ENCODE data around the gene ST6GAL2. TPM values are rescaled to one million over a fixed set of nuclear protein-coding genes. Genes with fewer than 3 reads are reported as not detected.

The ST6GAL2 gene
- polyA plus RNA-seq, 1 donor from 2014 or later = 22.1 TPM

DNA sequence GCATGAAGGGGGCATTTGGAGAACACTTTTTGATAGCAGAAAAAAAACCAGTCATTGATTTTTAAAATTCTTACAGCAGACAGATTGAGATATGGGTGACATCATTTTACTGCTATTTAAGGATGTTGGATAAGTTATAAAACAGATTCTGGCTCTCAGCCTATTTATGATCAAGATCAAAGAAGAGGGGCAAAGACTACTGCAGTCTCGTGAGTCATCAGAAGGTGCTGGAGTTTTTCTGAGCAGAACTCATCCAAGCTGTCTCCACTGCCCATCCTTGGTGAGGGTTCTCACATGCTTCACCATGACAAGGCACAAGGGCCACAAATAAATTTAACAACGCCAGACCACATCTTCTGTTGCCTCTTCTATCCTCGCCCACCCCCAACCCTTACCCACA, 58.8 kb downstream of the ST6GAL2 start:
- Histone ChIP-seq H3K4me2 (ENCODE audit: low read length) (no peak overlapping the region), H3K79me2 (replicated peaks; ENCODE audit: insufficient read depth, low read length) (no peaks in the 10 kb centered on the region), H2AFZ (ENCODE audit: low read depth, low read length) (no peak overlapping the region), H4K20me1 (ENCODE audit: insufficient read depth) (no peaks in the 10 kb centered on the region), H3K27me3 (ENCODE audit: insufficient read depth, low read depth, low read length) (no peaks in the 10 kb centered on the region), H3K36me3 (ENCODE audit: insufficient read depth, low read length) (peaks cover 15% of the 10 kb centered on the region), H3F3A (ENCODE audit: insufficient read depth, low read length, poor library complexity, severe bottlenecking) (no peaks in the 10 kb centered on the region), H3K27ac (ENCODE audit: low read length) (no peak overlapping the region), H3K9ac (ENCODE audit: low read length) (no peak overlapping the region), H3K4me3 (ENCODE audit: low read length) (no peak overlapping the region), H3K9me2 (ENCODE audit: insufficient read depth, low read length) (no peaks in the 10 kb centered on the region), H3K9me3 (ENCODE audit: low read length) (no peaks in the 10 kb centered on the region)
- TF ChIP-seq, protein P1, sequence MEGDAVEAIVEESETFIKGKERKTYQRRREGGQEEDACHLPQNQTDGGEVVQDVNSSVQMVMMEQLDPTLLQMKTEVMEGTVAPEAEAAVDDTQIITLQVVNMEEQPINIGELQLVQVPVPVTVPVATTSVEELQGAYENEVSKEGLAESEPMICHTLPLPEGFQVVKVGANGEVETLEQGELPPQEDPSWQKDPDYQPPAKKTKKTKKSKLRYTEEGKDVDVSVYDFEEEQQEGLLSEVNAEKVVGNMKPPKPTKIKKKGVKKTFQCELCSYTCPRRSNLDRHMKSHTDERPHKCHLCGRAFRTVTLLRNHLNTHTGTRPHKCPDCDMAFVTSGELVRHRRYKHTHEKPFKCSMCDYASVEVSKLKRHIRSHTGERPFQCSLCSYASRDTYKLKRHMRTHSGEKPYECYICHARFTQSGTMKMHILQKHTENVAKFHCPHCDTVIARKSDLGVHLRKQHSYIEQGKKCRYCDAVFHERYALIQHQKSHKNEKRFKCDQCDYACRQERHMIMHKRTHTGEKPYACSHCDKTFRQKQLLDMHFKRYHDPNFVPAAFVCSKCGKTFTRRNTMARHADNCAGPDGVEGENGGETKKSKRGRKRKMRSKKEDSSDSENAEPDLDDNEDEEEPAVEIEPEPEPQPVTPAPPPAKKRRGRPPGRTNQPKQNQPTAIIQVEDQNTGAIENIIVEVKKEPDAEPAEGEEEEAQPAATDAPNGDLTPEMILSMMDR (IDR thresholded peaks at IDR 0.05; ENCODE audit: poor library complexity, severe bottlenecking) = no peak
- TF ChIP-seq POLR2AphosphoS5 (IDR thresholded peaks at IDR 0.05) = no peak
- no peak for TF ChIP-seq TAF1 (IDR thresholded peaks at IDR 0.05; ENCODE audit: low read depth)
- no peak for TF ChIP-seq SMC3 (conservative IDR thresholded peaks at IDR 0.05; ENCODE audit: poor library complexity)
- TF ChIP-seq MXI1 (conservative IDR thresholded peaks at IDR 0.05; ENCODE audit: poor library complexity, severe bottlenecking) = no peak
- TF ChIP-seq EZH2 (IDR thresholded peaks at IDR 0.05; ENCODE audit: borderline replicate concordance, insufficient read depth, low read length, poor library complexity, severe bottlenecking) = no peak
- TF ChIP-seq EP300 (conservative IDR thresholded peaks at IDR 0.05; ENCODE audit: poor library complexity, severe bottlenecking) = no peak
- TF ChIP-seq RAD21 (conservative IDR thresholded peaks at IDR 0.05) = no peak

DNA sequence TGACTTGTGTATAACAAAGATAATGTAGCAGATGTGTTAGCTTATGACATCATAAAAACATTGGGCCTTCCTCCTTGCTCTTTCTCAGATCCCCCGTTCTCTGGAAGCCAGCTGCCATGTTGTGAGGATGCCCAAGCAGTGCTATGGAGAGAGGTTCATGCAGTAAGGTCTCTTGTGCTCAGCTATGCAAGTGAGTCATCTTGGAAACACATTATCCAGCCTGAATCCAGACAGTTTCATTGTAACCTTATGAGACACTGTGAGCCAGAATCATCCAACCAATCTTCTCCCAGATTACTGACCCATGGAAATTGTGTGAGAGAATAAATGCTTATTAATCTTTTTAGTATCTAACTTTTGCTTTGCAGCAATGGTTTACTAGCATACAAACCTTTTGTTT, 60.8 kb downstream of the ST6GAL2 start:
- Histone ChIP-seq H3K27ac (ENCODE audit: low read length) (no peak overlapping the region), H3K36me3 (ENCODE audit: insufficient read depth, low read length) (peaks cover 15% of the 10 kb centered on the region), H2AFZ (ENCODE audit: low read depth, low read length) (no peak overlapping the region), H3K4me2 (ENCODE audit: low read length) (no peak overlapping the region), H3F3A (ENCODE audit: insufficient read depth, low read length, poor library complexity, severe bottlenecking) (no peaks in the 10 kb centered on the region), H3K27me3 (ENCODE audit: insufficient read depth, low read depth, low read length) (no peaks in the 10 kb centered on the region), H3K9me2 (ENCODE audit: insufficient read depth, low read length) (no peaks in the 10 kb centered on the region), H3K4me3 (ENCODE audit: low read length) (no peak overlapping the region), H3K79me2 (replicated peaks; ENCODE audit: insufficient read depth, low read length) (no peaks in the 10 kb centered on the region), H4K20me1 (ENCODE audit: insufficient read depth) (no peaks in the 10 kb centered on the region), H3K9ac (ENCODE audit: low read length) (no peak overlapping the region), H3K9me3 (ENCODE audit: low read length) (no peaks in the 10 kb centered on the region)
- TF ChIP-seq EP300 (conservative IDR thresholded peaks at IDR 0.05; ENCODE audit: poor library complexity, severe bottlenecking) = no peak
- TF ChIP-seq POLR2AphosphoS5 (IDR thresholded peaks at IDR 0.05) = no peak
- no peak for TF ChIP-seq SMC3 (conservative IDR thresholded peaks at IDR 0.05; ENCODE audit: poor library complexity)
- TF ChIP-seq RAD21 (conservative IDR thresholded peaks at IDR 0.05) = no peak
- TF ChIP-seq, protein P1 (IDR thresholded peaks at IDR 0.05; ENCODE audit: poor library complexity, severe bottlenecking) = no peak
- TF ChIP-seq EZH2 (IDR thresholded peaks at IDR 0.05; ENCODE audit: borderline replicate concordance, insufficient read depth, low read length, poor library complexity, severe bottlenecking) = no peak
- TF ChIP-seq MXI1 (conservative IDR thresholded peaks at IDR 0.05; ENCODE audit: poor library complexity, severe bottlenecking) = no peak
- TF ChIP-seq TAF1 (IDR thresholded peaks at IDR 0.05; ENCODE audit: low read depth) = no peak
- TF ChIP-seq, protein P2, sequence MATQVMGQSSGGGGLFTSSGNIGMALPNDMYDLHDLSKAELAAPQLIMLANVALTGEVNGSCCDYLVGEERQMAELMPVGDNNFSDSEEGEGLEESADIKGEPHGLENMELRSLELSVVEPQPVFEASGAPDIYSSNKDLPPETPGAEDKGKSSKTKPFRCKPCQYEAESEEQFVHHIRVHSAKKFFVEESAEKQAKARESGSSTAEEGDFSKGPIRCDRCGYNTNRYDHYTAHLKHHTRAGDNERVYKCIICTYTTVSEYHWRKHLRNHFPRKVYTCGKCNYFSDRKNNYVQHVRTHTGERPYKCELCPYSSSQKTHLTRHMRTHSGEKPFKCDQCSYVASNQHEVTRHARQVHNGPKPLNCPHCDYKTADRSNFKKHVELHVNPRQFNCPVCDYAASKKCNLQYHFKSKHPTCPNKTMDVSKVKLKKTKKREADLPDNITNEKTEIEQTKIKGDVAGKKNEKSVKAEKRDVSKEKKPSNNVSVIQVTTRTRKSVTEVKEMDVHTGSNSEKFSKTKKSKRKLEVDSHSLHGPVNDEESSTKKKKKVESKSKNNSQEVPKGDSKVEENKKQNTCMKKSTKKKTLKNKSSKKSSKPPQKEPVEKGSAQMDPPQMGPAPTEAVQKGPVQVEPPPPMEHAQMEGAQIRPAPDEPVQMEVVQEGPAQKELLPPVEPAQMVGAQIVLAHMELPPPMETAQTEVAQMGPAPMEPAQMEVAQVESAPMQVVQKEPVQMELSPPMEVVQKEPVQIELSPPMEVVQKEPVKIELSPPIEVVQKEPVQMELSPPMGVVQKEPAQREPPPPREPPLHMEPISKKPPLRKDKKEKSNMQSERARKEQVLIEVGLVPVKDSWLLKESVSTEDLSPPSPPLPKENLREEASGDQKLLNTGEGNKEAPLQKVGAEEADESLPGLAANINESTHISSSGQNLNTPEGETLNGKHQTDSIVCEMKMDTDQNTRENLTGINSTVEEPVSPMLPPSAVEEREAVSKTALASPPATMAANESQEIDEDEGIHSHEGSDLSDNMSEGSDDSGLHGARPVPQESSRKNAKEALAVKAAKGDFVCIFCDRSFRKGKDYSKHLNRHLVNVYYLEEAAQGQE (IDR thresholded peaks at IDR 0.05; ENCODE audit: borderline replicate concordance) = no peak

Measured in neural cell (in vitro differentiated cells).